Measurements from ENCODE around the gene C4BPA.

C4BPA gene

GRCh38 chr1:207077470-207078377 is 26.3 kb upstream of the C4BPA start:
- DNase-seq, result peak; percentile 44 to 68

- no peak for DNase-seq
Measured at GRCh38 chr1:207078578-207079132, 25.4 kb upstream of the C4BPA start.

GRCh38 chr1:207079706-207080241 is 24.3 kb upstream of the C4BPA start:
- DNase-seq, result no peak

- no peak for DNase-seq
Measured at GRCh38 chr1:207081088-207081487, 22.9 kb upstream of the C4BPA start.

GRCh38 chr1:207081806-207082205 is 22.2 kb upstream of the C4BPA start:
- no peak for DNase-seq

GRCh38 chr1:207084232-207084631 is 19.8 kb upstream of the C4BPA start:
- DNase-seq, result no peak

- peak; percentile 44 to 54 for DNase-seq
Measured at GRCh38 chr1:207084701-207085180, 19.3 kb upstream of the C4BPA start.

- no peak for DNase-seq
Measured at GRCh38 chr1:207085887-207086286, 18.1 kb upstream of the C4BPA start.

GRCh38 chr1:207088161-207088560 is 15.9 kb upstream of the C4BPA start:
- no peak for DNase-seq

GRCh38 chr1:207088701-207089626 is 15.1 kb upstream of the C4BPA start, which contains the start of gene C4BPB:
Gene C4BPB (plus strand): TSS chr1:207088860. CDS start chr1:207089532, 672 bp downstream.
- DNase-seq, result no peak

GRCh38 chr1:207089627-207090355 is 14.2 kb upstream of the C4BPA start:
- DNase-seq, result no peak

GRCh38 chr1:207091200-207091908 is 12.7 kb upstream of the C4BPA start:
- DNase-seq, result no peak

GRCh38 chr1:207093944-207094343 is 10.1 kb upstream of the C4BPA start:
- DNase-seq, result no peak

GRCh38 chr1:207097871-207098324 is 6.1 kb upstream of the C4BPA start:
- DNase-seq, result peak; percentile 27 to 35

- no peak for DNase-seq
Measured at GRCh38 chr1:207101720-207102119, 2.3 kb upstream of the C4BPA start.

GRCh38 chr1:207102146-207102545 is 1.9 kb upstream of the C4BPA start:
- no peak for DNase-seq

- DNase-seq, result no peak
Measured at GRCh38 chr1:207102659-207103058, 1.4 kb upstream of the C4BPA start.

GRCh38 chr1:207109004-207109403 is 5.0 kb downstream of the C4BPA start:
- no peak for DNase-seq

- no peak for DNase-seq
Measured at GRCh38 chr1:207112616-207113296, 8.7 kb downstream of the C4BPA start.

GRCh38 chr1:207115269-207115668 is 11.2 kb downstream of the C4BPA start:
- DNase-seq, result no peak

GRCh38 chr1:207124389-207124788 is 20.4 kb downstream of the C4BPA start:
- DNase-seq, result no peak
